Progenitor cell of endocrine pancreas (in vitro differentiated cells): Measurements from ENCODE around the gene ZNF595. TPM values are rescaled to one million over a fixed set of nuclear protein-coding genes. Genes with fewer than 3 reads are reported as not detected.

Experiments
- DNase-seq: peaks from one replicate; pipeline ENCODE4 v3.0.0; 2021; ENCODE audit warnings: low spot score; ENCODE audit not compliant: unreplicated experiment
- H3K27ac Mint-ChIP-seq: 2 replicates; pipeline ENCODE4 v1.8.0; 2021; ENCODE audit warnings: mild to moderate bottlenecking, moderate library complexity, mixed read lengths
- H3K27me3 Mint-ChIP-seq: 2 replicates; pipeline ENCODE4 v1.8.0; 2021; ENCODE audit warnings: mixed read lengths
- H3K36me3 Mint-ChIP-seq: 2 replicates; pipeline ENCODE4 v1.8.0; 2022; ENCODE audit warnings: mixed read lengths; ENCODE audit not compliant: insufficient read depth
- H3K4me1 Mint-ChIP-seq: 2 replicates; pipeline ENCODE4 v1.8.0; 2021; ENCODE audit warnings: low read depth, mixed read lengths
- H3K4me3 Mint-ChIP-seq: 2 replicates; pipeline ENCODE4 v1.8.0; 2021; ENCODE audit warnings: low read depth, mild to moderate bottlenecking, moderate library complexity, mixed read lengths
- H3K9me3 Mint-ChIP-seq: 2 replicates; pipeline ENCODE4 v1.8.0; 2021; ENCODE audit warnings: low read depth, mixed read lengths
- total RNA-seq: library from RNA; stranded (reverse); gene quantifications from 2 replicates; pipeline ENCODE4 v1.2.1, GENCODE V29; 2021
- TF ChIP-seq, protein P1 (sequence below): fragments of 200-600 bp; sonication (generic); IDR thresholded peaks from one replicate; pipeline ENCODE4 v1.5.0; 2021; ENCODE audit warnings: antibody characterized with exemption, mild to moderate bottlenecking; ENCODE audit not compliant: unreplicated experiment

The ZNF595 gene
- total RNA-seq, 1 donor from 2014 or later, result 9.5 TPM

DNA sequence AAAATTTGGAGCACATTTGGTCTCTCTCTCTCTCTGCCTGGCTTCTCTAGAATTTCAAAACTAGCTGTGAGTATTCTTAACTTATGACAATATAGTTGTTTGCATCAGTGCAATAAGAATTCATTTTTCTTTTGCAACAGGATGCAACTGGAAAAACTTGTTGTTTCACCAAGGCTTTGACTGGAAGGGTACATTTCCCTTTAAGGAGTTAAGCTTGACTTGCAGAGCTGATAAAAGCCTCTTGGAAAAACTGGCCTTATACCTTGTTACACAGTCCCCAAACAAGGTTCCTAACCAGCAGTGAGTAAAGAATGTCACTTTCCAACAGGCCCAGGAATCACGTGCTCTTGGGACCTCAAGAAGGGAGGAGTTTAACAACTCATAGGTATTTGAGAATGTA is 45.3 kb downstream of the ZNF595 start:
- no peak overlapping the region for H3K4me3 Mint-ChIP-seq
- H3K9me3 Mint-ChIP-seq, result peaks cover 49% of the 10 kb centered on the region
- TF ChIP-seq, protein P1, sequence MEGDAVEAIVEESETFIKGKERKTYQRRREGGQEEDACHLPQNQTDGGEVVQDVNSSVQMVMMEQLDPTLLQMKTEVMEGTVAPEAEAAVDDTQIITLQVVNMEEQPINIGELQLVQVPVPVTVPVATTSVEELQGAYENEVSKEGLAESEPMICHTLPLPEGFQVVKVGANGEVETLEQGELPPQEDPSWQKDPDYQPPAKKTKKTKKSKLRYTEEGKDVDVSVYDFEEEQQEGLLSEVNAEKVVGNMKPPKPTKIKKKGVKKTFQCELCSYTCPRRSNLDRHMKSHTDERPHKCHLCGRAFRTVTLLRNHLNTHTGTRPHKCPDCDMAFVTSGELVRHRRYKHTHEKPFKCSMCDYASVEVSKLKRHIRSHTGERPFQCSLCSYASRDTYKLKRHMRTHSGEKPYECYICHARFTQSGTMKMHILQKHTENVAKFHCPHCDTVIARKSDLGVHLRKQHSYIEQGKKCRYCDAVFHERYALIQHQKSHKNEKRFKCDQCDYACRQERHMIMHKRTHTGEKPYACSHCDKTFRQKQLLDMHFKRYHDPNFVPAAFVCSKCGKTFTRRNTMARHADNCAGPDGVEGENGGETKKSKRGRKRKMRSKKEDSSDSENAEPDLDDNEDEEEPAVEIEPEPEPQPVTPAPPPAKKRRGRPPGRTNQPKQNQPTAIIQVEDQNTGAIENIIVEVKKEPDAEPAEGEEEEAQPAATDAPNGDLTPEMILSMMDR, result no peak
- no peaks in the 10 kb centered on the region for H3K4me1 Mint-ChIP-seq
- no peak overlapping the region for H3K27ac Mint-ChIP-seq
- H3K27me3 Mint-ChIP-seq, result no peaks in the 10 kb centered on the region
- no peak for DNase-seq
- H3K36me3 Mint-ChIP-seq, result peaks cover 1% of the 10 kb centered on the region

DNA sequence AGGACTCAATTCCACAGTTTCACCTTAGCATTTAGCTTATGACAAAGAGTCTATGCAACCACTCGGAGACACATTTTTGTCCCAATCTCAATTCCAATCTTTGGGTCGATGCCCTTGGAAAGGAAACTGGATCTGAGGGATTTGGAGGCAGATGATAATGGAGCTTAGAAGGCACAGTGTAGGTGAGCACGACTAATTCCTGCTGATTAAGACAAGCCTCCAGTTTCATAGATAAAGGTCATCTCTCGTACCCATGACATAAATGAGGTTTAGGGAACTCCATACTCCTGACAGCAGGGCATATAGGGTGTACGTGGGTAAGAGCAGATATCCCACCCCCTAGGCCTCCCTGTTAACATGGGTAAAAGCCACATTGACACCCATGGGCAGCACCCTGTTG is 46.7 kb downstream of the ZNF595 start:
- Mint-ChIP-seq H3K36me3 (peaks cover 2% of the 10 kb centered on the region), H3K27ac (no peak overlapping the region), H3K27me3 (no peaks in the 10 kb centered on the region), H3K9me3 (peaks cover 42% of the 10 kb centered on the region), H3K4me3 (no peak overlapping the region), H3K4me1 (no peaks in the 10 kb centered on the region)
- TF ChIP-seq, protein P1, result no peak
- DNase-seq, result no peak

DNA sequence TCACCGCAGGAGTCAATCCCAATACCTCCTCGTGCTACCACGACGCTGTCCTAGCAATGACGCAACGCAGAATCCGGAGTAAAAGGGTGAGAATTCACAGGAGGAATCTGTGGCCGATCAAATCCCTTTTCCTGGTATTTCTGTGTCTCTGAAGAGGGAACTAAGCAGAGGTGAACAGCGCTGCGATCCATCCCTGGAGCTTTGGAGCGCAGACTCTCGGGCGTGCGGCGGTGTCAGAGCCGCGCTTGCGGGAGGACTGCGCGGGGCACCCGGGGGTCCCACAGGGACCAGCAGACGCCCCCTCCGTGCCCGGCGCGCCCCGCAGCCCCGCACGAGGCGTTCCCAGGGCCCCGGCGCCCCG is 53.9 kb downstream of the ZNF595 start:
- Mint-ChIP-seq H3K4me3 (no peak overlapping the region), H3K27me3 (no peaks in the 10 kb centered on the region), H3K9me3 (peaks cover 66% of the 10 kb centered on the region), H3K27ac (no peak overlapping the region), H3K4me1 (no peaks in the 10 kb centered on the region), H3K36me3 (peaks cover 10% of the 10 kb centered on the region)
- no peak for DNase-seq
- TF ChIP-seq, protein P1, result no peak

DNA sequence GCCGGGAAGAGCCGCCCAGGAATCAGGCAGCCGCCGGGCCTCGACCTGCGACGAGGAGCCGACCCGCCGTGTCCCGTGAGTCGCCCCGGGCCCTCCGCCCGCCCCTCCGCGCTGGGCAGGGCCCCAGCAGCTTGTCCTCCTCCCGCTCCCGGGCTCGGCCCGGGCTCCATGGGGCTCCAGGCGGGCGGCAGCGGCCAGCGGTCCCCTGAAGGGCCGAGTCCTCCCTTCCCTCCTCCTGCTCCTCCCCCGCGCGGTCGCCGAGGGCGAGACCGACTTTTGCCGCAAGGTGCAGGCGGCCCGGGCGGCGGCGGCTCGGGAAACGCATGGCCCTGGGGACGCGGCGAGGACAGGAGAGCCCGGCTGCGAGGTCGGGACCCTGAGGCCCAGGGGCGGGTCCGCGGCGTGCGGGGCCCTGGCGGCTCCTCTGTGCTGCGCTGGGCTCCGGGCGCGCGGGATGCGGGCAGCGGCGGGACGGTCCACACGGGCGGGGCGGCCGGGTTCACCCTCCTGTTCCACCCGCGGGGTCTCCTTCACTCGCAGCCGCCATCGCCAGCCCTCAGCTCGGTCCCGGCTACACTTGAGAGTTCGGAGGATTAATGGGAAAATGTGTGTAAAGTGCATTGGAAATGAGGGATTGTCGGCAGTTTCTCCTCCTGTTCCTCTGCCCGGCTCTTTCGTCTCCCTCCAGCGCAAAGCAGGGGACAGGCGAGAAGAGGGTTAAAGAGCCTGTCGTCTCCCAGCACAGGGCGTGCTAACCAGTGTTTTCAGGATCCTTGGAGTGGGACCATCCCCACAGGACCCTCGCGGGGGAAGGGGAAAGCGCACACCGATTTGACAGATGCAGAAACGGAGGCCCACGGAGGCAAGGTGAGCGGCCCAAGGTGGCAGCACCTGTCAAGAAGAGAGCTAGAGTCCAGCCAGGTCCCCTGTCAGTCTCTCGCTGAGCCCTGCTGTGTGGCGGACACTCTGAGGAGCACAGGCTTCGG is 54.6 kb downstream of the ZNF595 start:
- Mint-ChIP-seq H3K4me3 (no peak overlapping the region), H3K27ac (no peak overlapping the region), H3K4me1 (no peaks in the 10 kb centered on the region), H3K9me3 (peaks cover 62% of the 10 kb centered on the region), H3K27me3 (no peaks in the 10 kb centered on the region), H3K36me3 (peaks cover 10% of the 10 kb centered on the region)
- TF ChIP-seq, protein P1, result no peak
- DNase-seq, result no peak

DNA sequence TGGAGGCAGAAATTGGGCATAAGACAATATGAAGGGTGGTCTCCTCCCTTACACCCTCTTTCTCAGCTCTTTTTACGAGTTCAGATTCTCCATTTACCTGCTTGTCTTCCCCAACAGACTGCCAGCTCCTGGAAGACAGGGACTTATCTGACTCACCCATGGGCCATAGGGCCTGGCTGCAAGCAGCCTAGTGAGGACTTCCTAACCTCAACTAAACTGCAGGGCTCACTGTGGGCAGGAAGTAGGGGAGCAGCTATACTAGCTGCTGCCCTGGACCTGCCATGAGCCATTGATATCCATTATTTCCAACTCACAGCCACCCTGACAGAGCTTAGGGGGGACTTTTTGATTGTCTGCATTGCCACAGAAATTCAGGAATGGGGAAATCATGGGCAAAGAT is 59.6 kb downstream of the ZNF595 start:
- H3K4me3 Mint-ChIP-seq, result no peak overlapping the region
- H3K27ac Mint-ChIP-seq, result no peak overlapping the region
- DNase-seq, result no peak
- H3K9me3 Mint-ChIP-seq, result peaks cover 60% of the 10 kb centered on the region
- peaks cover 8% of the 10 kb centered on the region for H3K36me3 Mint-ChIP-seq
- H3K27me3 Mint-ChIP-seq, result no peaks in the 10 kb centered on the region
- H3K4me1 Mint-ChIP-seq, result no peaks in the 10 kb centered on the region
- TF ChIP-seq, protein P1, result no peak
